Activated CD4-positive, alpha-beta T cell treated with anti-CD3 and anti-CD28 coated beads, Interleukin-2, amount 50 U/mL, for 24 hours (primary cell): ENCODE measurements around the gene CPEB1.
"Not testable (repeated sequence)": the region's sequence is repeated elsewhere in the genome, so short reads cannot be mapped to it uniquely, and the experiment has no call there.

Experiments used
- DNase-seq, 2 donors: peaks; one replicate each; pipeline ENCODE4 v3.0.0-alpha.2; 2020; ENCODE audit warnings: low read depth in 1 of 2, low spot score in 1 of 2

The CPEB1 gene

GRCh38 chr15:82548700-82549099 is 98.5 kb downstream of the CPEB1 start:
- no peak for DNase-seq

GRCh38 chr15:82545478-82545877 is 101.7 kb downstream of the CPEB1 start:
- no peak for DNase-seq

- no peak for DNase-seq
Measured at GRCh38 chr15:82545002-82545401, 102.2 kb downstream of the CPEB1 start.

GRCh38 chr15:82544431-82544830 is 102.7 kb downstream of the CPEB1 start:
- DNase-seq: no peak

GRCh38 chr15:82543160-82543559 is 104.0 kb downstream of the CPEB1 start:
- no peak for DNase-seq

- no peak for DNase-seq
Measured at GRCh38 chr15:82540984-82541431, 106.2 kb downstream of the CPEB1 start.

GRCh38 chr15:82540055-82540983 is 106.8 kb downstream of the CPEB1 start, which contains the start of gene RPS17:
TSS of gene RPS17 (minus strand) at chr15:82540457. CDS start at chr15:82540428, 29 bp downstream.
- DNase-seq: peak; percentile 96 to 99

- no peak for DNase-seq
Measured at GRCh38 chr15:82539691-82540054, 107.5 kb downstream of the CPEB1 start.

GRCh38 chr15:82538961-82539690 is 108.0 kb downstream of the CPEB1 start:
- DNase-seq: no peak

GRCh38 chr15:82537351-82537908 is 109.7 kb downstream of the CPEB1 start:
- no peak for DNase-seq

GRCh38 chr15:82536409-82537350 is 110.5 kb downstream of the CPEB1 start:
- DNase-seq: no peak

- no peak for DNase-seq
Measured at GRCh38 chr15:82535566-82536408, 111.4 kb downstream of the CPEB1 start.

- not testable (repeated sequence) for DNase-seq
Measured at GRCh38 chr15:82535151-82535550, 112.0 kb downstream of the CPEB1 start.

GRCh38 chr15:82534457-82534861 is 112.7 kb downstream of the CPEB1 start:
- not testable (repeated sequence) for DNase-seq

- DNase-seq: no peak
Measured at GRCh38 chr15:82533801-82534200, 113.4 kb downstream of the CPEB1 start.

- no peak for DNase-seq
Measured at GRCh38 chr15:82532991-82533481, 114.1 kb downstream of the CPEB1 start.

GRCh38 chr15:82532383-82532990 is 114.7 kb downstream of the CPEB1 start:
- no peak for DNase-seq

- DNase-seq: no peak
Measured at GRCh38 chr15:82531496-82532382, 115.4 kb downstream of the CPEB1 start.
